GM13976 (cell line): ENCODE data around the gene CTIF.
"Not testable (repeated sequence)": the region's sequence is repeated elsewhere in the genome, so short reads cannot be mapped to it uniquely, and the experiment has no call there.

Experiments used
- DNase-seq: peaks from one replicate; pipeline ENCODE4 v3.0.0; 2012; ENCODE audit warnings: low spot score
- CTCF ChIP-seq: IDR thresholded peaks from 2 replicates; pipeline ENCODE4 v1.5.1; 2012; ENCODE audit warnings: borderline replicate concordance, mild to moderate bottlenecking; ENCODE audit not compliant: insufficient read depth; ENCODE audit errors: extremely low read depth, missing control alignments, control extremely low read depth
- in situ Hi-C: fragments of 300-500 bp; cut with MboI; formaldehyde crosslinking; loops from one replicate; pipeline ENCODE4 v1.12.0; 2022; ENCODE audit warnings: low sequenced_read_pairs, mixed read lengths, inconsistent platforms; ENCODE audit not compliant: unreplicated experiment

The CTIF gene

GRCh38 chr18:48502906-48503305, 35.9 kb upstream of the CTIF start:
- DNase-seq: no peak
- in situ Hi-C loops: no loop called here
- no peak for TF ChIP-seq CTCF

GRCh38 chr18:48504819-48505218, 34.0 kb upstream of the CTIF start:
- no peak for DNase-seq
- in situ Hi-C loops: no loop called here
- TF ChIP-seq CTCF: no peak

GRCh38 chr18:48506983-48507568, 31.8 kb upstream of the CTIF start:
- DNase-seq, in situ Hi-C loops: not testable (repeated sequence)

GRCh38 chr18:48512498-48512897, 26.3 kb upstream of the CTIF start:
- in situ Hi-C loops: not testable (repeated sequence)

GRCh38 chr18:48514786-48515185, 24.0 kb upstream of the CTIF start:
- no peak for TF ChIP-seq CTCF
- in situ Hi-C loops: no loop called here
- DNase-seq: no peak

More at GRCh38 chr18:48512498-48512897, 26.3 kb upstream of the CTIF start:
- not testable (repeated sequence) for DNase-seq

GRCh38 chr18:48517048-48517447, 21.8 kb upstream of the CTIF start:
- in situ Hi-C loops: no loop called here
- no peak for TF ChIP-seq CTCF
- DNase-seq: no peak

GRCh38 chr18:48519431-48520100, 19.3 kb upstream of the CTIF start:
- in situ Hi-C loops: no loop called here
- peak; percentile 2 for DNase-seq
- no peak for TF ChIP-seq CTCF

GRCh38 chr18:48521723-48522122, 17.1 kb upstream of the CTIF start:
- no peak for DNase-seq
- no peak for TF ChIP-seq CTCF
- in situ Hi-C loops: no loop called here
